IPS-11a (cell line): Measurements from ENCODE around the gene CISTR.
"Not testable (repeated sequence)": the region's sequence is repeated elsewhere in the genome, so short reads cannot be mapped to it uniquely, and the experiment has no call there.

Source experiments
- H3K4me3 ChIP-seq: one replicate; pipeline ENCODE4 v1.5.1; 2013; ENCODE audit warnings: low read depth, low read length, control low read depth

CISTR gene

DNA sequence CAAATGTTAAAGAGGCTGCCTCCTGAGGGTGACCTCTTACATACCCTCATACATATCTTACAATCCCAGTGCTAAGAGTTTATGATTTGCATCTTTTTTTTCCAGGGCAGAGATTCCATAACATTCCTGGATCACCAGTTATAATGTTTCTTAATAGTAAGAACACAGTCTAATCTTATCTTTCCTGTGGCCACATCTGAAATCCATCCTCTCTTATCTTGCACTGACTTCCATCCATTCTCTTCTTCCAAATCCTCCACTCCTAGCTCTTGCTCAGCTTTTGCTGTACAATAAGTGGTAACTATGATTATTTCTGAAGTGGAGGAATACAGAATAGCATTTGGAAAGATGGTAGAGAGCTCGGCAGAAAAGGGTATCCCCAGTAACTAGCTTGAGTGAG lies 30.8 kb downstream of the CISTR start:
- H3K4me3 ChIP-seq = no peak overlapping the region

DNA sequence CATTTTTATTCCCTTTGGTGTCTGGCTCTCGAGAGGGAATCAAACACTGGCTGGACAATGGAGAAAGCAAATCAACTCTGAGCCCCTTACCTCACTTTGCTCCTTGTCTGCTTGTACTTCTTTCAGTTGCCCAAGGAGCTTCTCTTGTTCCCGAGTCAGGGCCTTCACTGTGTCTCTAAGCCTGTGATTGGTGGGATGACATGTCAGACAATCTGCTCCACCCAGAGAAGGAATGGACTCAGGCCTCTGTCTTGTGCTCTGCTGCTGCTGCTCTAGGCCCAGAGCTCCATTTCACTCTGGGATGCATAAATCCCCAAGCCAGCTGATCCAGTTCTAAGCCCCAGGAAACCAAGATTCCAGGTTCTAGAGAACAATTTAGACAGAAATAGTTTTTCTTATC lies 32.1 kb downstream of the CISTR start:
- no peak overlapping the region for H3K4me3 ChIP-seq

DNA sequence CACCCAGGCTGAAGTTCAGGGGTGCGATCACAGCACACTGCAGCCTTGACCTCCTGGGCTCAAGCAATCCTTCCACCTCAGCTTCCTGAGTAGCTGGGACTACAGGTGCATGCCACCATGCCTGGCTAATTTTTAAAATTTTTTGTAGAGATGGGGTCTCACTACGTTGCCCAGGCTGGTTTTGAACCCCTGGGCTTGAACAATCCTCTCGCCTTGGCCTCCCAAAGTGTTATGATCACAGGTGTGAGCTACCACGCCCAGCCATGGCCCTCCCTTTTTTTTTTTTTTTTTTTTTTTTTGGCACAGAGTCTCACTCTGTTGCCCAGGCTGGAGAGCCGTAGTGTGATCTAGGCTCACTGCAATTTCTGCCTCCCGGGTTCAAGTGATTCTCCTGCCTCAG lies 33.2 kb downstream of the CISTR start:
- H3K4me3 ChIP-seq = not testable (repeated sequence)

GRCh38 chr12:53717319-53717718 lies 34.5 kb downstream of the CISTR start:
- H3K4me3 ChIP-seq = no peak overlapping the region

DNA sequence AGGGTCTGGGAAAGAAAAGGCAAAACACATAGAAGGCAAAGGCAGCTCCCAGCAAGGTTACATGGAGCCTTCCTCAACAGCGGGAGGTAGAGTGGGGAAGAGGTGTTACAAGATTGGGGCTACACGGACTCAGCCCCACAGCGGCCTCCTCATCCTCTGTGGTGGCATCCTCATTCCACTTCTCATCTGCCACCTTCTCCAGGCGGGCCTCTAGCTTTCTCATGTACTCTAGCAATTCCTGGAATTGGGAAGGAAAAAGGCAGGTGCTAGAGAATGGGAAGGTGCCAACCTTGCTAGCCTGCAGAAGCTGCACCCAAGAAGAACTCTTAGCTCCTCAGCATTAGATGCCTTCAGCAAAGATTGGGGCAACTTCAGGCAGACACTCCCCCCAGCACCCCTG lies 37.8 kb downstream of the CISTR start:
- H3K4me3 ChIP-seq = no peak overlapping the region

GRCh38 chr12:53713516-53713915 lies 38.3 kb downstream of the CISTR start:
- H3K4me3 ChIP-seq = no peak overlapping the region

DNA sequence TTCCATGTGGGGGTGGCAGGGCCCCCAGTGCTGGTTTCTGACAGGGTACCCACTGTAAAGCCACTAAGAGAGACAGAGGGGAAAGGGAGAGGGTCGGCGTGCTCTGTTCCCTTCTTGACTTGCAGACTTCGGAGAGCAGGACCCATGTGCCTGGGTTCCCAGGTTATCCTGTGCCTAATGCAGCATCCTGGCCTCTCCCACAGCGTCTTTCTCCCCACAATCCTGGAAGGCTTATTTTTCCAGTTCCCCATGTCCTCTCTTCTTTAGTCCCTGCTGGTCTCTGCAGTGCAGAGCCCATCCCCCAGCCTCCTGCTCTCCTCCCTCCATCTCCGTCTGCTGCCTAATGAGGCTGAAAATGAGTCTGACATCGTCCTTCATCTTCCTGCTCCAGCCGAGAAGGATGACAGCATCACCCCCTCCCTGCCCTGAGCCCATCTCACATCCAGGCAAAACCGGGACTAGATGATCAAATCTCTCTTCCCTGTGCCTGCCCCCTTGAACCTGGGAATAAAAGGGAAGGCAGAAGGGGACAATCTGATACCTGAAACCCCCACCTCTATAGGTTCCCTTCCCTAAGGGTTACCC lies 39.6 kb downstream of the CISTR start:
- no peak overlapping the region for H3K4me3 ChIP-seq

DNA sequence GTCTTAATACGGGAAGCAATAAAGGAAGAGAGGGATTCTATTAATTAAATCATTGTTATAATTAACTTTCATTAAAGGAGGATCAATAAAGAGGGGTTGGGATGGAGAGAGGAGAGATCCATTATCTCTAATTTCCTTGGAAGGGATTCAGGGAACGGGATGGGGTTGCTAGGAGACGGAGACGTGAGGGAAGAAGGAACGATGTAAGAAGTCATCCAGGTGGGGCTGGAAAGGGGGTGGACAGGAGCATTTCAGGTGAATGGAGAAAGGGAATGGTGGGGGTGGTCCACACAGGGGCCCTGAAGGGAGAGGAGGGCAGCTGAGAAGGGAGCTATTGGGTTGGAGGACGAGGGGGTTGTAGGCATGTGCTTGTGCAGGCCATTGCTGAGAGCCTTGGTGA lies 41.7 kb downstream of the CISTR start:
- H3K4me3 ChIP-seq = no peak overlapping the region

DNA sequence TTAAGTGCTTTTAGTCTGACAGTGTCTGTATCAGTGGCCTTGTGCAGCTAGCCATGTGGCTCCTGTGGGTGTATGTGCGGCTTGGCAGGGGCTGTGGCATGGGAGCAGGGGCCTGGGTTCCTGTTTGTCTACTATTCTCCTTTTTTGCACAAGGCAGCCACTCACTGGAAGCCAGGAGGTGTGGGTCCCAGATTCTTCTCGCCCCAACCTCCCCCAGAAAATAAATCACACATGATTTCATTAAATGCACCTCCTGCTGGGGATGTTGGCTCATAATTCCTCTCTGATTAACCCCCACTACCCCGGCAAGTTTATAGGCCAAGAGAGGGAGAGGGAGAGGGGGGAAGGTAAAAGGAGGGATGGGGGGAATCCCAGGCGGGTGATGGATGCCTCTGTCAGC lies 42.1 kb downstream of the CISTR start:
- no peak overlapping the region for H3K4me3 ChIP-seq

DNA sequence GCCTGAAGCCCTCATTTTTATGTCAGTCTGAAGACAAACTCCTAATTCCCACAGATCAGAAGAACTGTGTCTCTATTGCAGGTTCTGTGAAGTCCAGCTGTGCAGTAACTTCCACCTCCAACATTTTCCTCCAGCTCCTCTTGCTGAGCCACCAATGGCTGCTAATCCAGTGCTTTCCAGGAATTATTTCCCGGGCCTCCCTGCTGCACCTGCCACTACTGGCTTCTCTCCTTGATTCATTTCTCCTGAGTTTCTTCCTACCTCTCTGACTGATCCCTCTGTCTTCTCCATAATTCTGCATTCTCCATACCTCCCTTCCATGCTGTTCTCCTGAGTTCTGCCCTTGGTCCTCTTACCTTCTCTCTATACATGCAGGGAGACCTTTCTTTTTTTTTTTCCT lies 45.7 kb downstream of the CISTR start:
- no peak overlapping the region for H3K4me3 ChIP-seq

- no peak overlapping the region for H3K4me3 ChIP-seq
These were observed 48.0 kb downstream of the CISTR start for GRCh38 chr12:53703756-53704155.

DNA sequence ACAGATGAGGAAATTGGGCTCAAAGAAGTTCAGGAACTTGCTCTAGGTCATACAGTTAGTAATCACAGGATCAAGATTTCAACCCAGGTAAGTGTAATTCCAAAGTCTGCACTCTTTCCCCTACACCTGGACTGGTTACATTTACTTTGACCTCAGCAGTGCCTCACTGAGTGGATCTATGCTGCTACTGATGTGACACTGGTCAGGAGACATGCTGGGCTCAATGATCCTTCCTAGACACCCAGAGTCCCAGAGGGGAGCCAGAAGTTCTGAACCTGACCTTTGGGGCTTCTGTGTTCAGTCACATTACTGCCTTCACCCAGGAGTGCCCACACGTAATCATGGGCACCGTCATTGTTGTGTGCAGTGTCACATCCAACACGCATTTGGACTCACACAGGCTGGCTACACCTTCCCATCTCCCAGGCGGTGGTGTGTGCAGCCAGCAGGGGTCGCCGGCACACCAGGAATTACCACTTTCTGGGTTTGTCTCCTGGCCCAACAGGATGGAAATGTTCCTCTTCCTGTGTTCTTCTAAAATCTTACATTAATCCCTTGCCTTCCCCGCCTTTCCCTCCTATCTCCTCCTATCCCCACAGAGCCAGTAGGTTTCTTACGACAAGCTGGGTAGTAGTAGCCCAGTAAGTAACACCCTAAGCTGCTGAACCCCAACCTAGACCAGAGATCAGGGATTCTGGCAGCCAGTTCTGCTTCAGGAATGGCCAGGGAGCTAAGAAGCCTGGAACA lies 50.1 kb downstream of the CISTR start:
- H3K4me3 ChIP-seq = no peak overlapping the region

- no peak overlapping the region for H3K4me3 ChIP-seq
These were observed 51.2 kb downstream of the CISTR start for GRCh38 chr12:53700567-53700966.

DNA sequence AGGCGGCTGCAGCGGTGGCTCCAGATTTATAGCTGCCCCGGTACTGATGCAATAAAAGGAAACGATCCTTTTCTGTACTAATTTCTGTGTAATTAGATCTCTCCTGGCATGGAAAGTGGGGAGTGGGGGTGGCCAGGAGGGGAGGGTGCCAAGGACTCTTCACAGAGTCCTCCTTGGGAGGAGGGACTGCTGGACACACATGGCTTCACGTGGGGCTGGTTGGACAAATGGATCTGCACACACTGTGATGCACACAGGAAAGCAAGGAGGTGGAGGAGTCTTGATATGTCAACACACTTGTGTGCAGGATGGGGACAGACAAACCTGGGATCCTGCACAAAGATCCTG lies 52.1 kb downstream of the CISTR start:
- no peak overlapping the region for H3K4me3 ChIP-seq

- no peak overlapping the region for H3K4me3 ChIP-seq
These were observed 52.7 kb downstream of the CISTR start for GRCh38 chr12:53698948-53699677.

DNA sequence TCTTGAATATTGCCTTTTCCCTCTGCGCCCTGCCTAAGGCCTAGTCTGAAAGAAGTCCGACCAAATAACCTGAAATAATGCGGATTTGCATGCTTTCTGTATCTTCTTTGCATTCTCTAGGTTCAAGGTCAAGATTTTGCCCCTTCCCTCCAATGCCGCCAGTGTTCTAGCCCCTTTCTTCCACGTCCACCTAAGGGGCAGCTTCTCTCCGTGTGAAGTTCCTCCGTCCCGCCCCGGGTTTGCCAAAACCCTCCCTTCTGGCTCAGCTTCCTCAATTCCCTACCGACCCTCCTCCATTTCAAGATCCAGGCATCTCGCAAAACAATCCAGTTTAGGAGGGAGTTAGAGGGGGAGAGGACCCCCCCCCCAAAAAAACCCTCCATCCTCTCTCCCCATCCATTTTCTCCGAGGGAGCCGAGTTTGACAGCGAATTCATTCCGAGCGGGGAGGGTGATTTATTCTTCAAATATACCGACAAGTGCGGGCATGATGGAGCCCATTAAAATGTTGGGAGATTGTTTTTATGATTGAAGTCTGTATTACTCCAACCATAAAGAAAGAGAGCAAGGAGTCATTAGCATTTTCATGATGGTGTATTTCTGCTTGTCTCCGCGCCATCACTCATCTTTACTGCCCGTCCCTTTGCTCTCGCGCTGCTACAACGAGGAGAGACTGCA lies 55.0 kb downstream of the CISTR start:
- H3K4me3 ChIP-seq = peak overlapping the region; percentile 25
